Stimulated activated CD4-positive, alpha-beta T cell treated with anti-CD3 and anti-CD28 coated beads, Interleukin-1b, Interleukin-23, amount 100 ng/mL, for 1 hour (primary cell): ENCODE measurements around the gene PDGFC.
"Not testable (repeated sequence)": the region's sequence is repeated elsewhere in the genome, so short reads cannot be mapped to it uniquely, and the experiment has no call there.

Source experiments
- DNase-seq, 2 donors: peaks; one replicate each; pipeline ENCODE4 v3.0.0-alpha.2; 2020; ENCODE audit warnings: low read depth in 2 of 2

PDGFC gene

DNA sequence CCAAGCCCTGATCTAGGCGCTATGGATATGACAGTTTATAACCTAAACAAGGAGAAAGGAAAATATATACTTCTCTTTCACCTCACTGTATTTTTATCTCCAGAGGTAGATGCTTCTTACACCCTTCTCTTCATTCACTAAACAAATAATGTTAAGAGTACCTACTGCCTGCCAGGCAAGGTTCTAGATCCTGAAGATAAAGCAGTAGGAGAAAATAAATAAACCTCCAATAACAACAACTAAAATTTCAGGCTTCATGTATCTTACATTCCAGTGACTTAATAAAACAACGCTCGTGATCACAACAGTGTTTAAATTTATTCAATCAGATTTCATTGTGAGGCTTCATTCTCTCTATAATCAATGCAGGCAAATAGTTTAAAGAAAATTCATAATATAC lies 20.7 kb downstream of the PDGFC start:
- no peak for DNase-seq

DNA sequence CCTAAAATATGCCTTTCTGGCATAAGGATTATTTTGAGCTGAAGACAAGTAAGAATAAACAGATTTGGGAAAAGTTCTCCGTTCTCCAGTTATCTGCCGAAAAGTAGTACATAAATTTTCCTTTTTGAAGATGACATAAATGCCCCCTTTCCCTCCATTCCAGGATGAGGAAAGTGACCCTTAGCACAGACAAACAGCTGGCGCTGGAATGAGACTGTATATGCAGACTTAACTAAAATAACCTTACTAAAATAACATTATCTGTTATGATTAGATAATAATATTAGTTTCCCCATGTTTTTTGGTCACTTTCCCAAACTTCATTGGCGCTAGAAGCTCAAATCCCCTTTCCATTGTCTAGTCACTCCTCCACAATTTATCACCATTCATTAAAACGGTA lies 21.5 kb downstream of the PDGFC start:
- DNase-seq, result no peak

DNA sequence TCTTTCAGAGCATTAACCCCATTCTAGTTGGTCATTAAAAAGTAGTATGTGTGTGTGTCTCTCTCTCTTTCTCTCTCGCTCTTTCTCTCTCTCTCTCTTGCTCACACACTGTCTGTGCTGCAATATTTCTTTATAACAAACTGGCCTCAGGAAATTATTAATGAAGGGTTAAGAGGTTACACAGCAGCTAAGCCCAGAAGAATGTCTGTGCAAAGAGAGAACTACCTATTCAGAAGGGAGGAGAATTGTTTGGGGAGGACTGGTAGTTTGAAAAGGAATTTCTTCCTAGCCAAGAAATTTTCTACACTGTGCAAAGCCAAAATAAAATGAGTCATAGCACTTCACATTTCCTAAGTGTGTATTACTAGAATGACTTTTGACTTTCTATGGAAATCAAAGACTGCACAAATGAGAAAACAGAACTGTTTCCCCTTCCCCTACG lies 22.2 kb downstream of the PDGFC start:
- no peak for DNase-seq

DNA sequence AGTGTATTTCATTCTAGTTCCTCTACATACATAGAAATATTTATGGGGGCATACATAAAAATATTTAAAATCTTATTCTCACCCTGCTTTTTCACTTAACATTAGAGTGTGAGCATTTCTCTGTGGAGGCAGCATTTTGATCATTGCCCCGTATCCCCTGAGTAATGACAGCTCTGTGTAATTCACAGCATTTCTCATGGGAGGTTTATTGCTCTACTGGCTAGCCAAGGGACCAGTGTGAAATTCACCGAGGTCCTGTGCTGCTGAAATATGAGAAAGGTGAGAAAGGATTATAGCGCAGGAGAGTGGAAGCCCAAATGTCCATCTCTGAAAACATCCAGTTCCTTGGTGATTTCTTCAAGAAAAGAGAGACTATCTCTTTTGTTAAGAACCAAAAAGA lies 22.9 kb downstream of the PDGFC start:
- no peak for DNase-seq

DNA sequence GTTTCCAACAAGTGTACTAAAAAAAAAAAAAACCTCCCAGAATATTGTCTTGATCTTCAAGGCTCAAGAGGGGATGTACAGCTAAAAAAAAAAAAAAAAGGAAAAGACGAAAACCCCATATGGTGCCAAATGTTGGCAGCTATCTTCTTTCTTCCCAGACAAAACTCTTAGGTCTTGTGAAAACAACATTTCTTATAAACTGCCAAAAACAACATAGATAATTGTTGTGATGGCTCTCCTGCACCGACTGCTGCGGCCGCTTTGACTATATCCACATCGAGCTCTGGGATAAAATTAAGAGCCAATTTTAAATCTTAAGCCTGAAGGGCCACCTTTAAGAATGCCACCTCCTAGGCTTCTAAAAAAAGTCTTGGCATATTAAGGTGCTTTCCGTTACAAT lies 23.5 kb downstream of the PDGFC start:
- no peak for DNase-seq

DNA sequence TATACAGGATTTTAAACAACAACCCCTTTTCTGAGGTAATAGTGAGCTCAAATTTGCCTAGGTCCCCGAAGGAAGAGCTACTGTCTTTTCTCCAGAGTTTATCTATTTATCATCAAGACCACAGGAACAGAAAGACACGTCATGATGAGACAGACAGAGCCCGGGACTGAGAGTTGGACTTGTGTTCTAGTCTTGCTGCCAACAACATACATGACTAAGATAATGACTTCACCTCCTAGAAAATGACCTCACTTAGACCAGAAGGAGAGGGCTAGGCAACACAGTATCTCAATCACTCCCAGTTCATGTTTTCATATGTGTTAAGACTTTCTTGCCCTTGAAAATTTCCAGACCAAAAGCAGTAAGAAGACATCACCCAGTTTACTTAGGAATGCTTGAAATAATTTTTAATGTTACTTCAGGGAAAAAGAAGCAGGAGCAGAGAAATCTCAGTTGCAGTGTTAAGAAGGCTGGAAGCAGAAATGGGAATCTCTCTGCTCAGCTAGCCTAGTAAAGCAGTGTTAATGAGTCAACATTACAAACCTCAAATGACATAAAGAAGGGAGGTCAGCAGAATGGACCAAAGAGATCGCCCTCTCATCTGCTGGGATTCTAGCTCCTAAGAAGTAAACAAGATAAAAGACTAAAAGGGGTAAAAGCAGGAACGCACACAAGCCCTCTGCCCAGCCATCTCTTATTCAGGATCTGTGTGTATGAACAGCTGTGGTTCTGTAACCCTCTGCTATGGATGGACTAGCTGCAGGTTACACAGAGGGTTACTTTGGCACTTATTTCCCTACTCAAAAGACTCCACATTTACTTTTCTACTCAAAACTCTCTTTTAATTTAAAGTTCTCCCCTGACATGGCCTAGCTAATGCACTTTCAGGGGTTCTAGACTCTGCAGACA lies 24.8 kb downstream of the PDGFC start:
- no peak for DNase-seq

DNA sequence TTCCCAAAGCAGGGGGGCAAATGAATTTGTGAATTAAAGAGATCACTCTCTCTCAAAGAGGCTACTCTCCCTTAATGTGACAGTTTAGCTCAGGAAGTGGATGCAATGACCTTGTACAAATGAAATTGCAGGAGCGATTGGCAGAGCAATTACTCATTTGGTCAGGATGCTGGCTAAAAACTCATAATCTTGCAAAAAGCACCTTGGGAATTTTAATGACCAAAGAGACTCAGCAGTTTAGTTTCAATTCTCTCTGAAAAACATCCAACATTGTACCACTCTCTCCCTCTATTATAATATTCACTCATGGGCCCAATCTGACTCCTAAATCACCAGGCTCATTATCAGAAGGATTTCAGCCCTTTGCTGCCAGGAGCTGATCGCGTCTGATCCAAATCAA lies 26.1 kb downstream of the PDGFC start:
- DNase-seq, result no peak

DNA sequence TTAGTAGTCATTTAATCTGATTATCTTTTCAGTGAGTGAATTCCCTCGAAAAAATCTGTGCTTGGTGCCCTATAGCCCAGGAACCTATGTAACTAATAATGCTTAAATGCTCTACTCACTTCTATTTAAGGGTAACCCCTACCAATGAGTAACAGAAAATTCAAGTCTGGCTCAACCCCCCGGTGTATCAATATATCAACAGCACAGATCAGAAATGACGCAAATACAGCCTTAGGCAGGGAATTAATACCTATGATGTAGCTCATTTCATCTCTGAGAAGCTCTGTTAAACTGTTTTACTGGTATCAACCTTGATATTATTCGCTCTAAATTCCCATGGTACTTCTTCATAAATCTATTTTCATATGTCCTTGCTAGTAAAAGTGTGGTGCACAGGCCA lies 28.6 kb downstream of the PDGFC start:
- no peak for DNase-seq

DNA sequence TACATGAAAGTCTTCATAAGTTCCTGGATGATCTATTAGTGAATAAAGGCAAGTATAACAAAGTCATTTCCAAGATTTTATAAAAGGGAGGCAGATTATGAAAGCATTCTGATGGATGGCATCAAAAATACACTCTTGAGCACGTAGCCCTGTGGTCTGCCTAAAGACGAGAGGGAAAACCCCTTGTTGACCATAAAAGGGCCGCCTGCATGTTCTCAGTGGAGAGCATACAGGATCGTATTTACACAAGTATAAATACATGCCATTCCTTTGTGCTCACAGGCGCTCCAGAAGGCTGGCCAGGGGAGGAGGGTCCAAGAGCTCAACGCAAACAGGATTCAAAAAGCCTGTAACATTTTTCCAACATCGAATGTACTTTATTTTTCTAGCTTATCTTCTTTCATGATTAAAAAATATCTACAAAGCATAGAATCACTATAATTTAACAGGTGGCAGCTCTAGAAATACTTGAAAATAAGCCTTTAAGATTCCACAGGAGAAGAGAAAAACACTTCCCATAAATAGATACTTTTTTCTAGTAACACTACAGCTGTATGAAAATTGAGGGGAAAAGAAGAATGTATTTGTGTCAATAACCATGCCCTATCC lies 29.6 kb downstream of the PDGFC start:
- DNase-seq, result no peak

DNA sequence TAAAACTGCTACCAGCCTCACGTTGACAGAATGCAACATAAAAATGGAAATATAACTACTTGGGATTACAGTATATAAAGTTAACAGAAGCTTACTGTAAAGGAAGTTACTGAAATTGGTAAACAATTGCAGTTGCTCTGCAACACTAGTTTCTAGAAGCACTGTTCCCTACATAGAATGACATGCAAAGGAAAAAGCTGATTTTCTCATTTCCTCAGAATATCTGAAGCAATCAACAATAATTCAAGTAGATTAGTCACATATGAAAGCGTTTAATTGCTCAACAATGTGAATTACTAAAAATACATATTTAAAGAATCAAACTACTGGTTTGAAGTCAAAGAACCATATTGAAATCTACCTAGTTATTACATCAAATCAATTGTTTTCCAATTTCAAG lies 31.8 kb downstream of the PDGFC start:
- no peak for DNase-seq

DNA sequence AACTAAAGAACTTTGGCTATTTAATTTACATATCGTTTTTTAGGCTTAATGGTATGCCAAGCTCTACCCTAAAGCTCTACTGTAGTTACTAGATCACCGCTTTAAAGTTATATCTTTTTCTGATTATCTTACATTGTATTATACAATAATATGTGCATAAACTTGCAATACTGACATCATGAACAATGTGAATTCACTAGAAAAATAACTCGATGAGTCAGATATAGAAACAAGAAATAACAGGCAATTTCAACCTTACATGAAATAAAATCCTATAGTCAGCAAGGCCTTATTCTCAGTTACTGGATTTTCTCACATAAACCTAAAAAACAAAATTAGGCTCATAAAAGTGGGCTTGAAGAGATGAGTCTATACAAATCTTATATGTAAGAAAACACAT lies 32.5 kb downstream of the PDGFC start:
- DNase-seq, result no peak

DNA sequence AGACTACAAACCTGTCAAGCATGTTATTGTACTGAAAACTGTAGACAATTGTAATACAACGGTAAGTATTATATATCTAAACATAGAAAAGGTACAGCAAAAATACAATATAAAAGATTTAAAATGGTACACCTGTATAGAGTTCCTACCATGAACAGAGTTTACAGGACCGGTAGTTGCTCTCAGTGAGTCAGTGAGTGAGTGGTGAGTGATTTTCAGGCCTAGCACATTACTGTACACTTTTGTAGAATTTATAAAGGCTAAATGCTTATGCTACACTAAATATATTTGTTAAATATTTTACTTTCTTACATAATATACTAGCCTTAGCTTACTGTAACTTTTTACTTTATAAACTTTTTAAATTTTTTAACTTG lies 37.4 kb downstream of the PDGFC start:
- no peak for DNase-seq

DNA sequence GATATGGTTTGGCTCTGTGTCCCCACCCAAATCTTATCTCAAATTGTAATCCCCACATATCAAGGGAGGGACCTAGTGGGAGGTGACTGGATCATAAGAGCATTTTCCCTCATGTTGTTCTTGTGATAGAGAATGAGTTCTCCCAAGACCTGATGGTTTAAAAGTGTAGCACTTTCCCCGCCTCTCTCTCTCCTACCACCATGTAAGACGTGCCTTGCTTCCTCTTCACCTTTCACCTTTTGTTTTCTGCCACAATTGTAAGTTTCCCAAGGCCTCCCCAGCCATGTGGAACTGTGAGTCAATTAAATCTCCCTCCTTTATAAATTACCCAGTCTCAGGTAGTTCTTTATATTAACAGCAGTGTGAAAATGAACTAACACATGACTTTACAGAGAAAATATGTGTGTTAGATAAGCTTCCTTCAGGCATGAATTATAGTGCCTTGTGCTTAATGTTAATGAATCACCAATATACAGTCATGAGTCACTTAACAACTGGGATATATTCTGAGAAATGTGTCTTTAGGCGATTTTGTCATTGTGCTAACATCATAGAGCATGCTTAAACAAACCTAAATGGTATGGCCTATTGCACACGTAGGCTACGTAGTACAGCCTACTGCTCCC lies 37.9 kb downstream of the PDGFC start:
- DNase-seq, result no peak

DNA sequence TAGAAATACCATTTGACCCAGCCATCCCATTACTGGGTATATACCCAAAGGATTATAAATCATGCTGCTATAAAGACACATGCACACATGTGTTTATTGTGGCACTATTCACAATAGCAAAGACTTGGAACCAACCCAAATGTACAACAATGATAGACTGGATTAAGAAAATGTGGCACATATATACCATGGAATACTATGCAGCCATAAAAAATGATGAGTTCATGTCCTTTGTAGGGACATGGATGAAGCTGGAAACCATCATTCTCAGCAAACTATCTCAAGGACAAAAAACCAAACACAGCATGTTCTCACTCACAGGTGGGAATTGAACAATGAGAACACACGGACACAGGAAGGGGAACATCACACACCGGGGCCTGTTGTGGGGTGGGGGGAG lies 39.2 kb downstream of the PDGFC start:
- not testable (repeated sequence) for DNase-seq

DNA sequence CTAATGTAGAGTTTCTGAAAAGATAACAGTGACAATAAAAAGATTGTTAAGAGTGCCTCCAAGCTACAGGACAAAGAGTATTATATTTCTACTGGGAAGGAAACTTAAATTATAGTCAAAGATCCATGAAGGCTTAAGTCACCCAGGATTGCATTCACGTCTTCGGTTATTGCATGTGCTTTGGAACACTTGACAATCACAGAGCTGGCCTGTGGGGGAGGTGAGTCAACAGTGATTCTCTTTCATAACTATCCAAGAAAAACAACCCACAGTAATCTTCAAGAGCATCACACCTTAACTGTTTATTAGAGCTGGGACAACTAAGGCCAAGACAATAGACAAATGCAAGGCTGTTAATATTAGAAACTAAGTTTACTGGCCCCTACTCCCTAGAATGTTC lies 40.3 kb downstream of the PDGFC start:
- DNase-seq, result no peak

DNA sequence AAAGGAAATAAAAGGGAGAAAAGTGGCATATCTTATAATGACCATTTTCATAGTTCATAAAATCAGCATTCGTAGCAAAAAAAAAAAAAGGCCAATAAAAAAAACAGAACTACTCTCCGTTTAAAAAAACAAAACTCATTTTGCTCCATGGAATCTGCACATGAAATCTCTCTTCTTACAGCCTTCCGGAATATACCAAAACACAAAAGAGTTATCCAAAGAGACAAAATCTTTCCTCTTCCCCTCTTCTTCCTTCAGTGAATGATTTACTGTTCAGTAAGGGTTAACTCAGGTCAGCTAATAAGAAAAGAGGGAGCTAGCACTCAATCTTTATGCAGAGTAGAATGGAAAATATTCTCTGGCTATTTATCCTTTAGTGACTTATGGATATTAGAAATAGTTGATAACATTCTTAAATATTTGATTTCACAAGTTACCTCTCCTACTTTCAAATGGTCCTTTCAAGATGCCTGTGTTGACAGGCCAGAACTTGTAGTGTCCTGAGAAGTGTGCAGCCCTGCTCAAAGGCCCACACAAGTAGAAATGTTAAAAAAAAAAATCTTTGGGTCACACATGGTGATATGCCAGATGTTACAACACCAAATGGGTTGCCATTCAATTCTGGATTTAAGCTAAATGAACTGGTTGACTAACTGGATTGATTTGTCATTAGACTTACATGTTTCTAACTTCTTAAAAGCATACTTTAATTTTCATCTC lies 42.1 kb downstream of the PDGFC start:
- DNase-seq, result no peak

DNA sequence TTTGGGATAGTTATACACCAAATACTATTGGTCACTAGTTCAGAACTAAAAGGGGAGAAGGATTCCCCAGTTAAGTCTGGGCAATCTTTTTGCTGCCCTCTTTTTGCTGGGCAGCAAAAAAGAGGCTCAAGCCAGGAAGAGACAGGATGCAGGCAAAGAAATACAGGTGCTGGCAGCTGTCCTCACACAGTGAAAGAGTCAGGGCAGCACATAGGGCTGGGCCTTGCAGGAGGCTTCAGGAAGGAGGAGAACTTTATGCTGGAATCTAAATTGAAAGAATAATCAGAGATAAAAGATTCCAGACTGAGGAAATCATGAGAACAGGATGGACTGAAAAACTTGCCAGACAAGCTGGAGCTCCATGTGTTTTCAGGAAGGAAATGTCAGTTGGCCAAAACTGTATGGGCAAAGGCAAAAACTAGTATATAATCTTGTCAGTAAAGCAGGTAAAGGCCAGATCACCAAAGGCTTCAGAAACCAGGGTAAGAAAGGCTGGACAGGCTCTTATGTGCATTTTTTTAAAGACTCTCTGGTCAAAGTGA lies 46.8 kb downstream of the PDGFC start:
- DNase-seq, result no peak

DNA sequence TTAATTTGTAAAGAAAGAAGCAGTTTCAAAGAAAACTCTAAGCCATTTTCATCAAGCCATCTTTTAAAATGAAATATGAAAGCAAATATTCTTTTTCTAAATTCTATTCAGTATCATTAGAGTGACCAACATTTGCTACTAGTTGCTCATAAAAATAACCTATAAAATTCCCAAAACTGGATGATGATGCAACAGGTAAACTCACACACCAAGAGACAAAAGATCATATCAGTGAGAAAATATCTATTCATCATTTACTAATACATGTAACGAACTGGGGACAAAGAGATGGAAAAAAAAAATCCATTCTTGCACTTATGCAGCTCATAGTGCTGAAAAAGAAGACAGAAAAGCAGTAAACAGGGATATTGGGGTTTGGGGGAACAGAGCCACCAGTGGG lies 48.1 kb downstream of the PDGFC start:
- DNase-seq, result no peak

DNA sequence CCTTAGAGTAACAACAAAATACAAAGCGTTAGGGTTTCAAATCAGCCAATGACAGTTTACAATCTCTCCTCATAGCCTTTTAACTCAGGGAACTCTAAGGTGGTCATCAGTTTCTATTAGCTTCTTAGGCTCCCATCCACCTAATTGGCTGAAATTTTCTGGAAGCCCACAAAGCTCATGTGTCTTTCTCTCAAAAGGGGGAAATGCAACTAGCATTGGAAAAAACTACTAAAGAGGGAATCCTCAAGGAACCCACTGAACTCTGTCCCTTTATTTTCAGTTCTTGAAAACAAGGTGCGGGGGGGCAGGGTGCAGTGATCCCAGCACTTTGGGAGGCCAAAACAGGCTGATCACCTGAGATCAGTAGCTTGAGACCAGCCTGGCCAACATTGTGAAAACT lies 56.4 kb downstream of the PDGFC start:
- DNase-seq, result no peak

DNA sequence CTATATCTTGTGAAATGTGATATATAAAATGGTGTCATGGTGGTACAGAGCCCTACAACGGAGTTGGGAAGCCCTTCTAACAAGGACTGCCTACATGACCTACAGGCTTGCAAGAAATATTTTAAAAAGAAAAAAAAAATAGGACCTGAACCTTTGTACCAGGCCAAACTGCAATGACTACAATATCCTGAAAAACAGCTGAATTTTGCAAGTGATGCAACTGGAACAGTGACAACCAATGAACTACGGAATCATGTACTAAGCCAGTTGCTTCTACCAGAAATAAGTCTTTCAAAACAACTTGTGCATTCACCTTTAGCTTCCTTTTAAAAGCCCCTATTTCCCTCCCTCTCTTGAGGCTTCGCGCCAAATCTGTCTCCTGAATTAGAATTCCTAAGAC lies 58.4 kb downstream of the PDGFC start:
- DNase-seq, result no peak

DNA sequence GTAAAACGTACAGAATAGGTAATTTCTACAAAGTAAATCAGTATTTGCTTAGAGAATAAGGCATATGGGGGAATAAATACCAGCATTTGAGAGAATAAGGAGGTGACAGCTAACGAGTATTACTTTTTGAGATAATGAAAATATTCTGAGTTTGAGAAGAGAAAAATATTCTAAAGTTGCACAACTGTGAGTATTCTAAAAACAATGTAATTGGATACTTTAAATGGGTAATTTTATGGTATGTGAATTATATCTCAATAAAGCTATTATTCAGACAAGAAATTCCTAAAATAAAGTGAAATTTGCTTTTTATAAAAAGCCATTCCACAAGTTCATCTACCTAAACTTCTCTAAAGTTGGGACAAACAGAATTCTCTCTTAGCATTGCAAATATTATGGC lies 62.6 kb downstream of the PDGFC start:
- no peak for DNase-seq

DNA sequence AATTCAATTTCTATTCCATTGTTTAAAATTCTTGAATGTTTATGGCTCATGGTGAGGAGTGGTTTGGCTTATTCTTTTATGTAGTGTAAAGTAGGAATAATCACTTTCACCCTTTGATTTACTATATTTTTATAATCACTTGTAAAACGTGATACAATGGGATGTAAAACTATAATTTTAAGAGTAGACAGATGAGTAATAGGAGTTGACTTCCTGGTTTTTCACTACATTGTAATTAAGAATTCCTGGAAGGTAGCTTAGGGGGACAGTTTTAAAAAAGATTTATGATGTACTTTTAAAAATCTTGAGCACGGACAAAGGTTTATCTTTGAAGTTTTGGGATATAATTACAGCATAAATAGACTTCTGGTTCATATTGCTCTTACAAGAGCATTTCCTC lies 65.3 kb downstream of the PDGFC start:
- no peak for DNase-seq
